GM23248 (cell line): ENCODE data around the gene KCNS1. TPM values are rescaled to one million over a fixed set of nuclear protein-coding genes. Genes with fewer than 3 reads are reported as not detected.

Experiments
- DNase-seq: peaks from one replicate; pipeline ENCODE4 v3.0.0-alpha.2; 2015
- H2AFZ ChIP-seq: fragments of 200-600 bp; sonication (generic); 2 replicates; pipeline ENCODE4 v1.6.1; 2016; ENCODE audit warnings: antibody characterized with exemption
- H3F3A ChIP-seq: fragments of 200-600 bp; sonication (generic); 2 replicates; pipeline ENCODE4 v1.6.1; 2016; ENCODE audit warnings: mild to moderate bottlenecking, antibody characterized with exemption, mixed run types; ENCODE audit not compliant: insufficient read depth
- H3K27ac ChIP-seq: fragments of 200-600 bp; sonication (generic); 2 replicates; pipeline ENCODE4 v1.5.1; 2016; ENCODE audit warnings: mild to moderate bottlenecking
- H3K27me3 ChIP-seq: fragments of 200-600 bp; sonication (generic); replicated peaks from 2 replicates; pipeline ENCODE4 v1.6.1; 2016; ENCODE audit warnings: mild to moderate bottlenecking; ENCODE audit not compliant: insufficient read depth
- H3K36me3 ChIP-seq: fragments of 200-600 bp; sonication (generic); 2 replicates; pipeline ENCODE4 v1.6.1; 2016; ENCODE audit warnings: low read depth, mild to moderate bottlenecking
- H3K4me1 ChIP-seq: fragments of 200-600 bp; sonication (generic); 2 replicates; pipeline ENCODE4 v1.6.1; 2016; ENCODE audit warnings: mild to moderate bottlenecking; ENCODE audit not compliant: insufficient read depth
- H3K4me2 ChIP-seq: fragments of 200-600 bp; sonication (generic); one replicate; pipeline ENCODE4 v1.6.1; 2016; ENCODE audit warnings: mild to moderate bottlenecking; ENCODE audit not compliant: unreplicated experiment
- H3K4me3 ChIP-seq: fragments of 200-600 bp; sonication (generic); 2 replicates; pipeline ENCODE4 v1.5.1; 2016; ENCODE audit warnings: mild to moderate bottlenecking
- H3K79me2 ChIP-seq: fragments of 200-600 bp; sonication (generic); 2 replicates; pipeline ENCODE4 v1.6.1; 2016; ENCODE audit warnings: mild to moderate bottlenecking; ENCODE audit not compliant: insufficient read depth
- H3K9ac ChIP-seq: fragments of 200-600 bp; sonication (generic); 2 replicates; pipeline ENCODE4 v1.6.1; 2016; ENCODE audit warnings: mild to moderate bottlenecking
- H3K9me2 ChIP-seq: fragments of 200-600 bp; sonication (generic); 2 replicates; pipeline ENCODE4 v1.6.1; 2016; ENCODE audit warnings: mixed run types, mild to moderate bottlenecking, moderate library complexity; ENCODE audit not compliant: insufficient read depth
- H3K9me3 ChIP-seq: fragments of 200-600 bp; sonication (generic); one replicate; pipeline ENCODE4 v1.6.1; 2017; ENCODE audit warnings: low read depth
- H4K20me1 ChIP-seq: fragments of 200-600 bp; sonication (generic); 2 replicates; pipeline ENCODE4 v1.6.0; 2016; ENCODE audit not compliant: insufficient read depth
- EZH2 ChIP-seq: fragments of 200-600 bp; sonication (generic); IDR thresholded peaks from 2 replicates; pipeline ENCODE4 v1.6.1; 2018; ENCODE audit warnings: antibody characterized with exemption, mild to moderate bottlenecking; ENCODE audit not compliant: insufficient read depth, poor library complexity, severe bottlenecking
- EZH2phosphoT487 ChIP-seq: fragments of 200-600 bp; sonication (generic); IDR thresholded peaks from 2 replicates; pipeline ENCODE4 v1.6.1; 2018; ENCODE audit warnings: antibody characterized with exemption, moderate library complexity, mild to moderate bottlenecking, low read depth; ENCODE audit not compliant: insufficient read depth
- WGBS, 2 experiments: methylation state at CpG; one replicate each; pipeline ENCODE4 v1.1.6; 2015 to 2017; ENCODE audit warnings: low lambda C conversion rate in 2 of 2, low coverage in 1 of 2; ENCODE audit errors: missing lambda C conversion rate in 2 of 2; 5-methylcytosine and 5-hydroxymethylcytosine counted together
- in situ Hi-C: fragments of 300-500 bp; cut with MboI; formaldehyde crosslinking; loops from 2 replicates; pipeline ENCODE4 v1.15.0; 2020
- polyA plus RNA-seq: library from polyadenylated mRNA; unstranded; fragments of >200 nt; fragmentation: Nextera tagmentation; extraction: Ambion mirVana; gene quantifications from 2 replicates; pipeline ENCODE4 v1.2.1, GENCODE V29; 2016
- total RNA-seq: library from RNA; depleted of rRNA; stranded (reverse); fragments of >200 nt; shearing (Covaris generic); gene quantifications from 2 replicates; pipeline ENCODE4 v1.2.3, GENCODE V29; 2014

KCNS1 gene
- total and polyA plus RNA-seq, 2 experiments from 2014 or later = 0.11 to 0.55 TPM

GRCh38 chr20:45105317-45105716 lies 4.4 kb upstream of the KCNS1 start:
- no peaks in the 10 kb centered on the region for H3K36me3 ChIP-seq
- H3K79me2 ChIP-seq = no peaks in the 10 kb centered on the region
- no peak for DNase-seq
- 81 to 85% methylated on average over 2 of the region's 2 CpGs for WGBS, 2 experiments
- H3K4me2 ChIP-seq = no peak overlapping the region
- H4K20me1 ChIP-seq = no peaks in the 10 kb centered on the region
- H3K4me3 ChIP-seq = no peak overlapping the region
- TF ChIP-seq EZH2 (no peak), EZH2phosphoT487 (no peak)
- in situ Hi-C loops = no loop called here
- no peak overlapping the region for H3K9ac ChIP-seq
- H3F3A ChIP-seq = 0 out of 2 replicates have a peak, but pooled peaks cover 3% of the 10 kb centered on the region
- H3K27ac ChIP-seq = no peak overlapping the region
- H3K9me3 ChIP-seq = no peaks in the 10 kb centered on the region
- H3K9me2 ChIP-seq = no peaks in the 10 kb centered on the region
- H2AFZ ChIP-seq = no peak overlapping the region
- no peaks in the 10 kb centered on the region for H3K27me3 ChIP-seq
- peaks cover 5% of the 10 kb centered on the region; the same call in 1 of the 2 replicates for H3K4me1 ChIP-seq

GRCh38 chr20:45104786-45105185 lies 3.9 kb upstream of the KCNS1 start:
- no peaks in the 10 kb centered on the region for H4K20me1 ChIP-seq
- H3K9ac ChIP-seq = no peak overlapping the region
- H3K4me1 ChIP-seq = peaks cover 5% of the 10 kb centered on the region; the same call in 1 of the 2 replicates
- H3K36me3 ChIP-seq = no peaks in the 10 kb centered on the region
- H3F3A ChIP-seq = 0 out of 2 replicates have a peak, but pooled peaks cover 3% of the 10 kb centered on the region
- H2AFZ ChIP-seq = no peak overlapping the region
- WGBS, 2 experiments = 69 to 70% methylated on average over 5 of the region's 5 CpGs
- no peaks in the 10 kb centered on the region for H3K79me2 ChIP-seq
- H3K4me2 ChIP-seq = no peak overlapping the region
- no peaks in the 10 kb centered on the region for H3K9me3 ChIP-seq
- in situ Hi-C loops = no loop called here
- no peak overlapping the region for H3K4me3 ChIP-seq
- no peaks in the 10 kb centered on the region for H3K27me3 ChIP-seq
- peak; percentile 72 for DNase-seq
- no peak for TF ChIP-seq EZH2phosphoT487
- no peak for TF ChIP-seq EZH2
- no peaks in the 10 kb centered on the region for H3K9me2 ChIP-seq
- no peak overlapping the region for H3K27ac ChIP-seq

- H3K27ac ChIP-seq = no peak overlapping the region
- in situ Hi-C loops = no loop called here
- 0 out of 2 replicates have a peak, but pooled peaks cover 3% of the 10 kb centered on the region for H3K27me3 ChIP-seq
- no peak overlapping the region for H3K4me2 ChIP-seq
- no peak overlapping the region for H2AFZ ChIP-seq
- WGBS, 2 experiments = 67 to 83% methylated on average over 2 of the region's 2 CpGs
- no peaks in the 10 kb centered on the region for H3K9me3 ChIP-seq
- H3K9ac ChIP-seq = no peak overlapping the region
- H3K9me2 ChIP-seq = no peaks in the 10 kb centered on the region
- TF ChIP-seq EZH2 (no peak), EZH2phosphoT487 (no peak)
- DNase-seq = no peak
- peaks cover 5% of the 10 kb centered on the region; the same call in 1 of the 2 replicates for H3K4me1 ChIP-seq
- 0 out of 2 replicates have a peak, but pooled peaks cover 3% of the 10 kb centered on the region for H3F3A ChIP-seq
- no peaks in the 10 kb centered on the region for H3K36me3 ChIP-seq
- no peaks in the 10 kb centered on the region for H3K79me2 ChIP-seq
- H3K4me3 ChIP-seq = no peak overlapping the region
- no peaks in the 10 kb centered on the region for H4K20me1 ChIP-seq
Measured at GRCh38 chr20:45103072-45103471, 2.1 kb upstream of the KCNS1 start.

GRCh38 chr20:45101333-45101850 lies 465 bp upstream of the KCNS1 start:
- no peak for DNase-seq
- H3F3A ChIP-seq = 0 out of 2 replicates have a peak, but pooled peaks cover 3% of the 10 kb centered on the region
- H3K9me3 ChIP-seq = no peaks in the 10 kb centered on the region
- no peaks in the 10 kb centered on the region for H3K79me2 ChIP-seq
- 65% methylated on average over 6 of the region's 6 CpGs for WGBS, 2 experiments
- H3K27me3 ChIP-seq = 0 out of 2 replicates have a peak, but pooled peaks cover 3% of the 10 kb centered on the region
- H2AFZ ChIP-seq = no peak overlapping the region
- H3K4me2 ChIP-seq = no peak overlapping the region
- H3K36me3 ChIP-seq = no peaks in the 10 kb centered on the region
- in situ Hi-C loops = no loop called here
- no peaks in the 10 kb centered on the region for H4K20me1 ChIP-seq
- H3K4me1 ChIP-seq = peaks cover 5% of the 10 kb centered on the region; the same call in 1 of the 2 replicates
- H3K9me2 ChIP-seq = no peaks in the 10 kb centered on the region
- no peak overlapping the region for H3K9ac ChIP-seq
- H3K27ac ChIP-seq = no peak overlapping the region
- no peak for TF ChIP-seq EZH2
- no peak for TF ChIP-seq EZH2phosphoT487
- H3K4me3 ChIP-seq = no peak overlapping the region
